Measurements from ENCODE around the gene LGALS3.

Gene LGALS3

GRCh38 chr14:55151601-55152000 lies 22.5 kb downstream of the LGALS3 start:
- DNase-seq (ENCODE audit: low spot score): no peak
- in situ Hi-C loops (cut with MboI; ENCODE audit: low sequenced_read_pairs, unreplicated experiment): no loop called here
- no peak for TF ChIP-seq CTCF (IDR thresholded peaks at IDR 0.05; ENCODE audit: borderline replicate concordance, control extremely low read depth, extremely low read depth, insufficient read depth, missing control alignments)

- in situ Hi-C loops (cut with MboI; ENCODE audit: low sequenced_read_pairs, unreplicated experiment): no loop called here
- no peak for TF ChIP-seq CTCF (IDR thresholded peaks at IDR 0.05; ENCODE audit: borderline replicate concordance, control extremely low read depth, extremely low read depth, insufficient read depth, missing control alignments)
- no peak for DNase-seq (ENCODE audit: low spot score)
Measured at GRCh38 chr14:55152052-55152753, 23.2 kb downstream of the LGALS3 start.

- in situ Hi-C loops (cut with MboI; ENCODE audit: low sequenced_read_pairs, unreplicated experiment): no loop called here
- no peak for TF ChIP-seq CTCF (IDR thresholded peaks at IDR 0.05; ENCODE audit: borderline replicate concordance, control extremely low read depth, extremely low read depth, insufficient read depth, missing control alignments)
- DNase-seq (ENCODE audit: low spot score): no peak
Measured at GRCh38 chr14:55153951-55154350, 24.9 kb downstream of the LGALS3 start.

GRCh38 chr14:55157080-55157479 lies 28.0 kb downstream of the LGALS3 start:
- DNase-seq (ENCODE audit: low spot score): no peak
- no peak for TF ChIP-seq CTCF (IDR thresholded peaks at IDR 0.05; ENCODE audit: borderline replicate concordance, control extremely low read depth, extremely low read depth, insufficient read depth, missing control alignments)
- in situ Hi-C loops (cut with MboI; ENCODE audit: low sequenced_read_pairs, unreplicated experiment): no loop called here

- in situ Hi-C loops (cut with MboI; ENCODE audit: low sequenced_read_pairs, unreplicated experiment): no loop called here
- TF ChIP-seq CTCF (IDR thresholded peaks at IDR 0.05; ENCODE audit: borderline replicate concordance, control extremely low read depth, extremely low read depth, insufficient read depth, missing control alignments): no peak
- no peak for DNase-seq (ENCODE audit: low spot score)
Measured at GRCh38 chr14:55158412-55158811, 29.4 kb downstream of the LGALS3 start.

- in situ Hi-C loops (cut with MboI; ENCODE audit: low sequenced_read_pairs, unreplicated experiment): no loop called here
- TF ChIP-seq CTCF (IDR thresholded peaks at IDR 0.05; ENCODE audit: borderline replicate concordance, control extremely low read depth, extremely low read depth, insufficient read depth, missing control alignments): no peak
- peak; percentile 45 for DNase-seq (ENCODE audit: low spot score)
Measured at GRCh38 chr14:55160989-55161388, 31.9 kb downstream of the LGALS3 start.
